Measurements from ENCODE around the gene SOX13. TPM values are rescaled to one million over a fixed set of nuclear protein-coding genes. Genes with fewer than 3 reads are reported as not detected.
A peak's percentile ranks its signal among the peaks of the same experiment; 100 is the strongest.

Gene SOX13
- polyA plus RNA-seq, 1 donor: 49.9 TPM

DNA sequence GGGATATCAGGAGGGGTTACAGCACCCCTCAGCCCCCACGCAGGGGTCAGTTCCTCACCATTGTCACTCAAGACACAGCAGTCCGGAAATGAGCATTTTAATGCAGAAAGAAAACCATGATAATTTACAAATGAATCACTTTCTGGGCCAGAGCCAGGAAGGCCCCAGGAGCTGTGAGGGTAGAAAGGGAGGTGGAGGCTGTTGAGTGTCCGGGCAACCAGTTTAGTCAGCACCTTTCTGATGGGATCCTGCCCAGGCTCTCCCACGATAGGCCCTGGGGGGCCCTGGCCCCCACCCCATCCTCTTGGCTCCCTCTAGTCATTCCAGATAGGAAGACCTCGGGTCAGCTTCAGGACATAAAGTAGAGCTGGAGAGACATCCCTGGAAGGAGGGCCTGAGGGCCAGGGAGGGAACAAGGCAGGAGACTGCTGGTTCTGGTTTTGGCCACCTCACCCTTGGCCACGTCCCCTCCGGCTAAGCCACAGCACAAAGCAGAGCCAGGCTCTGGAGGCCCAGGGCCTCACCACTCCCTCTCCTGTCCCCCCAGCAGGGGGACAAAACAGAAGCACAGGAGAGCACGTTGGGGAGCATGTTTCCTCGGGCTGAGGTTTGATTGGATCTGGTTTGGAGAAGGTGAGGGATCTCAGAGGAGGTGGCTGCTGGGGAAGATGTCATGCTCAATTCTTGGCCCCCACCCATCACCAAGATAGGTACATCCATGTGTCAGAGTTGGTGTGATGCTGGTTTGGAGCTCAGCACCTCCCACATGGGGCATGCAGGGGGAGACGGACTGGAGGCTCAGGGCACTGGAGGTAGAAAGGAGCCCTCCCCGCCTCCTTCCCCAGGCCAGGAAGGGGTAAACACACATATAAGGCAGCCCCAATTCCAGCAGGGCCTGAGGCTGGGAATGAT is 58.3 kb downstream of the SOX13 start:
- no peak for DNase-seq

DNA sequence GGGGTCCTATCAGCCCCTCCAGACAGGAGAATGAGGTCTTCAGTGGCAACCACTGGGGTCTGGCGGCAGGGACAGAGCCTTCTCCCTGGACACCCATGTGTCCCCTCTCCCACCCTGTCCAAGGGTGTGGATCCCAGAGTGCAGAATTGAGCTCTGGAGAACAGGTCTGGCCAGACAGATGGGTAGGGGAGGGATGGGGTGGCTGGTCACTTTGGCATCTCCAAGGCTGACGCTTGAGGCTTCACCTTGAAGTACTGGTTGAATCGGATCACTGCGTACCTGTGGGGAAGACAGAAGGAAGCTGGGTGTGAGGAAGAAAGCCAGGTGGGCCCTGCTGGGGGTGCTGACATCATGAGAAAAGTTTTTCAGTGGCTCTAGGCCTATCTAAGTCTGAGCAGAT is 59.1 kb downstream of the SOX13 start:
- DNase-seq: no peak

DNA sequence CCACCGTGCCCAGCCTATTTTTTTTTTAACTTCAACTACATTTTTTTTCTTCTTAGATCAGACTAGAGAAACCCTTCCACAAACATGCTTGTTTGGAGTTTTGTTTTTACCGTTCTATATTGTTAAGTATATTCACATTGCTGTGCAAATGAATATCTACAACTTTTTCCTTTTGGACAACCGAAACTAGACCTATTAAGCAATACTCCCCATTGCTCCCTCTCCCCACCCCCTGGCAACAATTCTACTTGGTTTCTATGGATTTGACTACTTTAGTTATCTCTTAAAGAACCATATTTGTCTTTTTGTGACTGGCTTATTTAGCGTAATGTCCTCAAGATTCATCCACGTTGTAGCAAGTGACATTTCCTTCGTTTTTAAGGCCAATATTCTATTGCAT is 59.8 kb downstream of the SOX13 start:
- DNase-seq: no peak

DNA sequence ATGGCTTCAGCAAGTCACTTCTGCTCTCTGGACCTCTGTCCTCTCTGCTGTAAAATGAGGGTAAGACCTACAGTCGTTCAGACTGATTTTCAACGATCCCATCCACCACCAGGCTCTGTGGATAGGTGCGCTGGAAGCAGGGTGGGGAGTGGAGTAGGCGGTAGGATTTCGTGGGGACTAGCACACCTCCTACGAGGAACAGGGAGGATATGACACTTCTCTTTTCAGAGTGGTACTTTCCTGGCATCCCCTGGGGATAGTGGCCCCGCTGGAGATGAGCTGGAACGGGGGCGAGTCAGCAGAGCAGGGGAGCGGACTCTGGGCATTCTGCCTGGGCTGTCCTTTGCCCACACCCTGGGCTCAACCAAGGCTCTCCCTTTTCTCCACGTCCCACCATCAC is 61.2 kb downstream of the SOX13 start:
- no peak for DNase-seq

DNA sequence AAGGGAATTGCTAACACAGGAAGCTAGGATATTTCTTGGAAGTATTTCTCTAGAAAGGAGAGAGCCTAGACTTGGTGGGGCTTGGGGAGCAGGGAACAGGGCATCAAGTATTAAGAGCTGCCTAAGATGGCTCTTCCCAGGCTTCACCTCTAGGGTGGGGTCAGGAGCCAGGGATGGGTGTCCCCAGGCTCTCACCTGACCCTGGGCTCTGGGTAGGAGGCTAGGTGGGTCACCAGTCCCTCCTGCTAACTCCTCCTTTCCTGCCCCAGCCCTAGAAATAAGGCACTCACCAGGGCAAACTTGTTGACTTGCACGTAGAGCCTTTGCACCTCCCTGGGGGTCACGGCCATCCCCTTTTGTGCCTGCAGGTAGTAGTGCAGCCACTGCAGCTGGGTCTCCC is 63.9 kb downstream of the SOX13 start:
- no peak for DNase-seq

DNA sequence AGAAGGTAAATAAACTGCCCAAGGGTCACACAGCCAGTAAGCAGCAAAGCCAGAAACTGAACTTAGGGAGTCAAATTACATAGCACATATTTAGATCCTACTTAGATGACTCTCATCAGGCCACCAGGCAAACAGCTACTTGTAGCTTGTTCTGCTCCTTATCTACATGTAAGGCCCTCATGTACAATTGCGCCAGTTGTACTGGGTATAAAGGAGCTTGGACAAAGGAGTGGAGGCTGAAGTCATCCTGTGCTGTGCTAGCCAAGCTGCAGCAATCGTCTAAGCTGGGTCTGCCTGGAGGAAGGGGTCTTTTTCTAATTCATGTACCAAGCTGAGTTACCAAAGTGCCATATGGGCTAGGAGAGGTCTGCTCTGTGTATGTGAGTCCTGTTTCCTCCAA is 66.2 kb downstream of the SOX13 start:
- no peak for DNase-seq

DNA sequence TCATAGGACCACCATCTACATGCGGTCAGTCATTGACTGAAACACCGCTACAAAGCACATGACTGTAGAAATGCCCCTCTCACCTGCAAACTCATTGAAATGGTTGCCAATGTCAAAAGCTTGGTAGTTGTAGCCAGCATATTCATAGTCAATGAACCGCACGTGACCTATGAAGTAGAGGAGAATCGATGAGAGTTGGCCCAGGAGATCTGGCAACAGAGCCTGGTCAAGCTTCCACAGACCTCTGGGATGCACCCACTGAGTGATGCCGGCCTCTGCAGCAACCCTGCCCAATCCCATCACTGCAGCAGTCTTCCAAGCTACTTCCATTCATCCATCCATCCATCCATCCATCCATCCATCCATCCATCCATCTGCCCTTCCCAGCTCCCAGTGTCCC is 67.0 kb downstream of the SOX13 start:
- DNase-seq: no peak

DNA sequence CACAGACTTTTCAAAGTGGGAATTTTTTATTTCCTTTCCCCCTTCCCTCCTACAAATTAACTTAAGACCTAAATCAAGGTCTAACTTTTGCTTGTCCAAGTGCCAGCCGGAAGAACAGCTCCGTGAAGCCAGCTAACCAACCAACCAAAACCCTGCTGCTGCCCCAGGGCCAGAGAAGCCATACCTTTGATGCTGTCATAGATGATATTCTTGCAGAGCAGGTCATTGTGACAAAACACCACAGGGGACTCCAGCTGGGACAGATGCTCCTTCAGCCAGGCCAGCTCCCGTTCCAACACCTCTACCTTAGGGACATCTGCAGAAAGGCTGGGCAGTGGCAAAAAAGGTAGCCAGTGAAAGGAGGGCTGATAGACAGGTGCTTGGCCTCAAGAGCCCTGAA is 68.2 kb downstream of the SOX13 start:
- no peak for DNase-seq

DNA sequence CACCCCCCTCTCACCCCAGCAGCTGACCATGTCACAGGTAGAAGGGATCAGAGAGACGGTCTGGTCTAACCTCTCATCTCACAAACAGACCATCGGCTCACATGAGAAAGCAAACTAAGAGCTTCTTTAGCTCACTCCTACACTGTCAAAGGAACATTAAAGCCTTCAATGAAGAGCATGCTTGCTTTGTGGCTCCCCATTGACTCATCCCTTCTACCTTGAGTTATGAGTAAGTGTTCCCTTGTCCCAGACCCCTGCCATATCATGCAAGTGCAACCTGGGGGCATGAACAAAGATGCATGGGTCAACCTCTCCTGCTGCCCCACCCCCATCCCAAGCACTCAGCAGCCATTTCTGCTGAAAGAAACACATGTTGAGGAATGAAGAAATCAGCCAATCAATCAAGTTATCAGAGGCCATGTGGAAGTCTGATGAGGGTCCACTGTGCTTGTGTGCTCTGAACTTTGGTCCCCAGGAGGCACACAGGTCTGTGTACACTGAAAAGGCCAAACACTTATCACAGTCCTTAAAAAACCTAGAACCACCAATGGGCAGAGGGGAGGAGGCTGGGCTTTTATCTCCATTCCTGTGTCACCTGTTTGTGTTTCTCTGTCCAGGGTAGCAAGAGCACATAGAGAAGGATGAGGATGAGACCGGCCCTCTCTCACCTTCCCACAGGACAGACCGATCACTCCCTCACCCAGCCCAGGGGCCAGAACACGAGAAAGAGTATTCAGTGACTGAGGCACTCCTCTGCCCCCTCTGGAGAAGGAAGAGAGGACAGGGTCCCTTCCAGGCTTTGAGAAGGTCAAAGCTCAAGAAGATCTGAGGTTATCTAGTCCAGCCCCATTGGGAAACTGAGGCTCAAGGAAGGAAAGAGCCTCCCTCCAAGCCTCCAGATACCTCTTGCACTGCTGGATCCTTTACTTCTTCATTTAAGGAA is 69.4 kb downstream of the SOX13 start:
- DNase-seq: no peak

DNA sequence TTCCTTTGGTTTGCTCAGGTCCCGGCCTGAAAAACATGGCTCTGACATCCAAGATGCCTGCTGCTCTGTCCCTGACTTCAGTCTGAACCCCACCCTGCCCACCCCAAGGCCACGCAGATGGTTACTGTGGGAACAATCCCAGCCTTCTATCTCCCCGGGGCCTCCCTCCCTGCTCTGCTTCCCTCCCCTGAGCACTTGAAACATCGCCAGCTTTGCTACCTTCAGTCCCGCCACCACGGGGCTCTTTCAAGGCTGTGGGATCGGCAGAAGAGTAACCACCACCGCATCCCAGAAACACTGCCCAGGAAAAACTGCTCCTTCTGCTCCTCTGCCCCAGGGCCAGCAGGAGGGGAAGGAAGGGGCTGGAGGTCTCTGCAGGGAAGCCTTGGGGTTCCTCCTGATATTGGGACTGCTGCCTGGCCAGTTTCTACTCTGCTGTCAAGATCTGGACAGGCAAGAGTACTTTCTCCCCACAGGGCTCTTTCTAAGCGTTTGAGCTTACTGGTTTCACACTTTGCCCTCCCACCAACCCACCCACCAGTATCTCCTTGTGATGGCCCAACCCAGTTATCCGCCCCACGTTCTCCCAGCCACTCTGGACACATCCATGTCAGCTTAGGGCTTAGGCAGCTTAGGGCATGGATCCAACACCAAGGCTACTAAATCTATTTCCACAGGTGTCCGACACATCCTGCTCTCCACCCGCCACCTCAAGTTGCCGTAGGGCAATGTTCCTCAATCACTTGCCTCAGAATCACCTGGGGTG is 70.5 kb downstream of the SOX13 start:
- no peak for DNase-seq

DNA sequence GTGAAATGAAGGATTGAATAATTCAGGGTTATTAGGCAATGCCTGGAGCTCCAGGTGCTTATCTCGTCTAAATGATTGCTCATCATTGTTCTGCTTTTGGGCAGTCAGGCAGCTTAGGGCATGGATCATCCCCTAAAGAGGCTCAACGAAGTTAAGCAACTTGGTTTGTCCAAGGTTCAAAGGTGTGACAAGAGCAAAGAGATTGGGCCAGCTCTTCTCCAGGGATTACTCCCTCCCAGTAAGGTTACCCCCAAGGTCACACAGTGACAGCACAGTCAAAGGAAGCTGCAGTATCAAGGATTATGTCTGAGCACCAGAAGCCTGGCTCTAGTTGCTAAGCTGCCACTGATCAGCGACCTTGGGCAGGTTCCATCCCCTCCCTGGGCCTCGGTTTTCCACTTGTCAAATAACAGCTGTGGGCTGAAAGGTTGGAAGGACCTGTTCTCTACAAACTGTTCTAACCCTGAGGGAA is 72.2 kb downstream of the SOX13 start:
- no peak for DNase-seq

DNA sequence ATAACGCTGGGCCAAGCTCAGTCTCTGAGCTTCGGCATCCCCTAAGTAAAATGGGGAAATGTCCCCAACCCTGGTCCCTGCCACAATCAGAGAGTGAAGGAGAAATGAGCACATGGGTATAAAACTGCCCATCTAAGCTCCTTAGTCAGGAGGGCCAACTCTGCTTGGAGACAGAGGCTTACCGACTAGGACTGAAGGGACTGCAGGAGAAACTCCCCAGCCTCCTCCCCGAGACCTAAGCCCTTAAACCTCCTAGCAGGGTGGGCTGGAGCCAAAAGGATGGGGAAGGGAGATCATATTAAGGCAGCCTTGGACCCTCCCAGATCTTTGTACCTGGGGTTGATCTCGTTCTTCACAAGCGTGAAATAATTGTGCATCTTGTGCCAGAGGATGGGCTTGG is 73.4 kb downstream of the SOX13 start:
- DNase-seq: no peak

DNA sequence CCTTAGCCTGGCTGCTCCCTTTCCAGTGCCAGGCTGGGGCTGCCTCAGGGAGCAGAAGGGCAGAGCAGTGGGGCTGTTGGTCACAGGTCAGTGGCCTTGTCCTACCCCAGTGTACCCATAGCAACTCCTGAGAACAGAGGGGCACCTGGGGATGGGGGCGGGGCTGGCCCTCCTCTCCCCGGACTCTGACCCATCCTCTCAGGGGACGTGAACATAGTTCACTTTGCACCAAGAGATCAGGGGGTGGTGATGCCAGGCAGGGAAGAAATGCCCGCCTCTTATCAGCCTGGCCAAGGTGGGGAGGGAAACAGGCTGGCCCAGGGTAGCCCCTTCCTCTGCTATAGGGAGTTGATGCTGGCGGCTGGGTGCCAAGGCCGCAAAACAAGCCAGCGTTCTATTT is 74.0 kb downstream of the SOX13 start:
- DNase-seq: no peak

DNA sequence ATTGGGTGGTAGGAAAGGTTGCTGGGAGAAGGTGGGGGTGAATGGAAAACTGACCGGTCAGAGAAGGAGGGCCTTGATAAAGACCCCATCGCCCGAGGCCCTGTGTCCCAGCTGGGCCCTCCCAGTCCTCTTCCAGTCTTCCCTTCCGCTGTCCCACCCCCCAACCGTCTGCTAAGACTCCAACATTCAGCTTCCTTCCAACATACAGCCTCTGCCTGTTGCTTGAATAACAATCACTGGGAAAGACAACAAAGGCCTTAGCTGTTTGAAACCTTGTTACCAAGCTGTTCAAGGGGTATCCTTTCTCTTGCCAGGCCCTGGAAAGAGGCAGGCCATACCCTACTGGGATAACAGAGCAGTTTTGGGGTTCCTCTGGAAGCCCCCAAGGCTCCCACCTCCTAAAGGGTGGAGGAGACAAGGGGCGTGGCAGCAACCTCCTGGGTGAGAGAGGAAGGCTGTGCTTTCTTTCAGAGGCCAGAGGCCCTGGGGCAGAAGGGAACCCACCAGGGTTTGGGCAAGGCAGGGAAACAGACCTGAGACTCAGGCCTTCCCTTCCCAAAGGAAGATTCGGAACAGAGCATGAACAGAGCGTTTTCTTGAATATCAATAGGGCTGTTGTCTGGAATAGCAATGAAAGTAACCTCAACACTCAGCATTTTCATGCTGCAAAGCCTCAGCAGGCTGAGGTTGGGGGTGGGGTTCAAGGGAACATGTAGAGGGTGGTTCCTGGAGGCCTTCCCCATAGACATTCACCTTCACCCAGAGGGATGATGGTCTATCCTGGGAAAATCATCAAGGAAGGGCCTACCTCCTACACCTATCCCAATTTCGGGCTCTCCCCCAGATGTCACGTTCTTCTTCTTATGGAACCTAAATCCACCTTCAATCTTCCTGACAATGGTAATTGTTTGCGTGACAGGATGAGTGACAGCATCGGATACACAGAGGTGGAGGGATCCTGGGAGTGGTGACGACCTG is 74.8 kb downstream of the SOX13 start:
- no peak for DNase-seq

DNA sequence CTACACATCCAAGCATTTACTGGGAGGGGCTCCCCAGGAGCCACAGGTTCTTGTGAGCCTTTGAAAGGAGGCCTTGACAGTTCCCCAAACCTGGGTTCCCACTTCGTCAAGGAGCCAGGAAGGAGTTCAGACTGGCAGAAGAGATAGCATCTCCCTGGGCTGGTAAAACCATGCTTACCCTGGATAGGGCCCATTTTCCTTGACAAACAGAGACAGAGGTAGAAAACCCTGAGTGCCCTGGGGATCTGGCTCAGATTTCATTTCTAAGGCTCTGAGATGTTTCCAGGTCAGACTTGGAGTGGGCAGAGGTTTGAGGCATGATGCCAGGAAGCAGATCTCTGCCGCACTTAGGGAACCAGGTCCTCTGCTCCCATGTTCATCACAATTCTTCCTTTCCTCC is 76.2 kb downstream of the SOX13 start:
- DNase-seq: no peak

DNA sequence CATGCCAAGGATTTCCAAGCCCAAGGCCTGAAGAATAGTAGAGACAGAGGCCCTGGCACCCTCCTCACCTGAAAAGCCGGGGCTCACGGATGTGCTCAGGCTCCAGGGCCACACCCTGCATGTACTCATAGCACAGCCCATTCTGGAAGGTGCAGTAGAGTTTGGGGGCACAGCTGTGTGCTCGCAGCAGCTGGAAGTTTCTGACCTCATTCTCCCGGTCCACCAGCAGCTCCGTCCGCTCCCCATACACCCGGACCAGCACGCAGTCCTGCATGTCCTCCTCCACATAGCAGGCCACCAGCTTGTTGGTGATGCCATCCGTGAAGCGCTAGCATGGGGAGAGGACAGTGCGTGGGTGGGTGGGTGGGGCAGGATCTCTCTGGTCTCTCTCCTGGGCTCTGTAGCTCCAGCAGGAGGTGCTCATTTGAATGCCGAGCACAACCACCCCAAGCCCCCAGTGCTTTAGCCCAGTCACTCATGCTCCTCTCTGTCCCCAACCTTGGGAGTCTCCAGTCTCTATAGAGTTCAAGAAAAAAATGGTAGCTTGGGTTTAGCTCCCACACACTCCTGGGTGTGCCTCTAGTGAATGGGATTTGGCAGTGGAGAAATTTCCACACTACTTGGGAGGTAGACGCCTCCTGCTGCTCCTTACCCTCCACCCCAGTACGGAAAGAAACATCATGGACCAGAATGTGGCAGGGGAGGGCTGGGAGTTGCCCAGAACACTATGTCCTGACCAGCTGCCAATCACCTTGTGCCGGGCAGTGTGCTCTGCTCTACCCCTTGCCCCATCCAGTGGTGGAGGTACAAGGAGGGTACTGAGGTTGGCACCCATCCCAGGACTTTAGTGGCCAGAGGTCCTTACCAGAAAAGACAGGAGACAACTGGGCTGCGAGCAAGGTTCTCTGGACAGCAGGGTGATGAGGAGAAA is 77.0 kb downstream of the SOX13 start:
- DNase-seq: no peak

DNA sequence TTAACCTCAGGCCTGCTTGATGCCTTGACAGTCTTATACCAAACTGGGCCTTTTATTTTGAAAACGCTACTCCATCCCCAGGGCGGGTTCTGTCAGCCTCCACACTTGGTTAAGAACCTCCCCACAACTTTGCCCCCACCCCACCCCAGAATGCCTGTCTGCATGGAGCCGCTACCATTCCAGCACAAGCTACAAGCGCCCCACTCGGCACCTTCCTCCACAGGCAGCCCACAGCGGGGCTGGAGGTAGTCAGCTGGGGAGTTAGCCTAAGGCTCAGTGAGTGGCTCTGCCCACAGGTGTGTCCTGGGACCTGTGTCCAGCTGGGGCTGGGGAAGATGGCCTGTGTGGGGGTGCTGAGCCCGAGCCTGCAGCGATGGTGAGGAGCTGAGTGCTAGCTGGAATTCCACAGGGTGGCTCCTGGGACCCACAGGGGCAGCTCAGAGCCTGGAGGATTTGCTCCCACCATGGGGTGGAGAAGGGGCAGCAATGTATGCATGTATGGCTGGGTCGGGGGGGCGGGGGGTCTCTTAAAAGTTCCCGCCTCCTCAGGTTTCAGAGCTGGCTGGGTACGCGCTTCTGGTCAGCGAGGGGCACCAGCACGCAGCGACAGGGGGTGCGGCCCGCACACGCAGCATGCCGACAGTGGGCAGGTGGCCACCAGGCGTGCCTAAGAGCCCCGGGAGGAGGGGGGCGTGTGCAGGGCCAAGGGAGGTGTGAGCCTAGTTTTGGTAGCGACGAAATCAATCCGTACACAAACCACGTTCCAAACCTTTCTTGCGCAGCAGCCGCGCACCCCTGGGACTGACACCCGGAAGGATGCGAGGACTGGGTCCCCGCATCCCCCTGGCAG is 78.0 kb downstream of the SOX13 start:
- no peak for DNase-seq

DNA sequence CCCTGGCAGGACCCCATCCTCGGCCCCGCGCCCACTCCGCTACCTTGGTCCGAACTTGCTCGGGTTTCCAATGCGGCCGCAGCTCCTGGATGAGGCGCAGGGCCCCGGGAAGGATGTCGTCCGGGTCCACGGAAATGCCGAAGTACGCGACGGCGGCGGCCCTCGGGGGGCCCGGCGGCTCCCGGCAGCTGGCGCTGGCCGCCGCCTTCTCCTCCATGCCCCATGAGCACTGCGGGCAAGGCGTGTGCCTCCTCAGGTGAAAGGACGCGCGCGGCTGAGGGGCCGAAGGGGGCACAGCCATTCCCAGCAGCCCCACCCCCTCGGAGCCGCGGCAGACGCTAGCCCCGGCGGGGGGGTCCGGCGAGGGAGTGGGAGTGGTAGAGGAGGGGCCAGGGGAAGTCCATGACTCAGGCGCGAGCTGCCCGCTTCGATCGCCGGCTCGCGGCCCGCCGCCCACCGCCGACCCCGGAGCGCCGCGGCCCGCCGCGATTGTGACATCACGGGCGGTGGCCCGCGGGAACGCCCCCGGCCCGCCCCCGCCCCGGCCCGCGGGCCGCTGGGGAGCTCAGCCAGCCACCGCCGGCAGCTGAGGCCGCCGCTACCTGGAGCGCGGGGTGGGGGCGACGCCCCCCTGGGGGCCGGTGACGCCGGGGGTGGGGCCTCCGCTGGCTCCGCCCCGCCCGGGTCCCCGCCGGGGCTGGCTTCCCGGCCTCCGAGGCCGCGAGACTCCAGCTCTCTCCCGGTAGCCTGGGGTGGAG is 78.8 kb downstream of the SOX13 start, which contains the start of gene ETNK2:
Gene ETNK2 (minus strand): TSS at position 493 of the 758 bp plus-strand sequence. CDS start 192 bp downstream, at position 301.
- DNase-seq: peak; percentile 60

Data from left kidney (tissue), 2 donors.